NCI-H1092 (cell line): ENCODE measurements around the gene CAMSAP2.

Source experiments
- DNase-seq: peaks from one replicate; lab custom pipeline; 2025; lab: John Stamatoyannopoulos, UW

The CAMSAP2 gene

DNA sequence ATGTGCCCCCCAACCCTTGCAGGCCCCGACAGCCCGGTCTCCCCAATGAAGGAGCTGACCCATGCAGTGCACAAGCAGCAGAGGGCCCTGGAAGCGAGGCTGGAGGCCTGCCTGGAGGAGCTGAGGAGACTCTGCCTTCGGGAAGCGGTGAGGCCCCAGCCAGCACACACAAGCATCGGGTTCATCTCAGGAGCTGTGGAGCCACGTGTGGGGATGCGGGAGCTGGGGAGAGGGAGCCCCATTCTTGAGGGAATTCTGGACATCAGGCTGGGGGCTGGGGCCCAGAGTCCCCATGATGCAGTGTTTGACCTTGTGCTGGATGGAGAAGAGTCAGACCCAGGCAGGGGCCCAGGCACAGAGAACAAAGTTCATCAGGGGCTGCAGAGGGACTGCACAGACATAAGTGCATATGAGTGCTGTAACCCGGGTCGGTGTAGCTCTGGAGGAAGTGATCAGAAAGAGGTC is 160.8 kb downstream of the CAMSAP2 start:
- DNase-seq: no peak

DNA sequence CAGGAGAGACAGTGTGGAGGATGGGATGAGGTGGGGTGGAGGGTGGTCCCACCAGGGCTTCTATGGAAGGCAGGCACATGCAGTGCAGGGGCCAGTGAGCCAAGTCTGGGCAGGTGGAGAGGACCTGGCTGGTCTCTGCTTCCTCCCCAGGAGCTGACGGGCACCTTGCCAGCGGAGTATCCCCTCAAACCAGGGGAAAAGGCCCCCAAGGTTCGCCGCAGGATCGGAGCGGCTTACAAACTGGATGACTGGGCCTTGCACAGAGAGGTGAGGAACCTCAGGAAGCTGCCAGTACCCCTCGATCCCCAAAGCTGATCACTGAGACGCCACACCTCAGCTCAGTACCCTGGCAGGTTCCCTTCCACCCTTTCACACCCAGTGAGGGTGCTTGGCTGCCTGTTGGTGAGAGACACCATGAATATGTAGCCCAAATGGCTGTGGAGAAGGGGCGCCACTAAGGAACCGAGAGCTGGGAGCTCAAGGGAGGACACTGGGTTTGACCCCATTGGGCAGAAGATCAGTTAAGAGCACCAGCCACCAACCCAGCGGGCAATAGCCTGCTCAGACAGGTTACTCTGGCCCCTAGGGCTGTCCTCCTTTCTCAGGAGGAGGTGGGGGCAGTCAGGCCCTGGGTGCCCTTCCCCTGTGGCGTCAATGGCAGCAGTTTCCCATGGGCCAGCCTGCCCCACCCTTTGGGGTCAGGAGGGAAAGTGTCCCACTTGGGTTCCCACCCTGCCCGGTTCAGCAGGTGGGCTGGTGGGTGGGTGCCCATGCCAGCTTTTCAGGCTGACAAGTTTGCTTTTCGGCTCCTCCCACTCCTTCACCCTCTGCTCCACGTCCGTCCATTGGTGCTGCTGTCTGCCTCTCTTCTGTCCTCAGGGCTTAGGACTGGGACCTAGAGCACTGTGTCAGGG is 161.5 kb downstream of the CAMSAP2 start:
- no peak for DNase-seq

DNA sequence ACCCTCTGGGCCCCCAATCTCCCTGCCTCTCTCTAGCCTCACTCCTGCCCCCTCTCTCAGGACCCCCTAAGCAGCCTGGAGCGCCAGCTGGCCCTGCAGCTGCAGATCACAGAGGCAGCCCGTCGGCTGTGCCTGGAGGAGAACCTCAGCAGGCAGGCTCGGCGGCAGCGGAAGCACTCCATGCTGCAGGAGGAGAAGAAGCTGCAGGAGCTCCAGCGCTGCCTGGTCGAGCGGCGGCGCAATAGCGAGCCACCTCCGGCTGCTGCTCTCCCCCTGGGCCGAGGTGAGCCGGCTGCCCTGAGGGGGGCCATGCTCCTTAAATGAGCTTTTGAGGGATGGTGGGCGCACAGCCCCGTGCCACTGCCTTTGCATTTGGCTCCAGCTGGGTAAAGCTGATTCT is 162.2 kb downstream of the CAMSAP2 start:
- no peak for DNase-seq

DNA sequence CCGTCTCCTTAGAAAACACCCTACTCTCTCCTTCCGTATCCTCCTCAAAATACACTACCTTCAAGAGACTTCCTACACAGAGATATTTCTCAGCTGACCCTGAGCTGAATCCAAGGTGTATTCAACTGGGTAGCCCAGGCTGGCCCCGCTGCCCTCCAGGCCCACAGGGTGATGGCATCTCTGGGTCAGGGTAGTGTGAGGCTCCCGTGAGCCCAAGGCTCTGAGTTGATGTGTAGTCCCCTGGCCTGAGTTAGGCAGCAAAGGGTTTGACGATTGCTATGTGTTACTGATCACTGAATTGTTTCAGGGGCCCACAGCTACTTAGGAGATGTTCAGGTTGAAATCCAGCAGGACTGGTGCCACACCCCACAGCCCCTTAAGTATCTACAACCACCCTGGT is 162.7 kb downstream of the CAMSAP2 start:
- DNase-seq: no peak

DNA sequence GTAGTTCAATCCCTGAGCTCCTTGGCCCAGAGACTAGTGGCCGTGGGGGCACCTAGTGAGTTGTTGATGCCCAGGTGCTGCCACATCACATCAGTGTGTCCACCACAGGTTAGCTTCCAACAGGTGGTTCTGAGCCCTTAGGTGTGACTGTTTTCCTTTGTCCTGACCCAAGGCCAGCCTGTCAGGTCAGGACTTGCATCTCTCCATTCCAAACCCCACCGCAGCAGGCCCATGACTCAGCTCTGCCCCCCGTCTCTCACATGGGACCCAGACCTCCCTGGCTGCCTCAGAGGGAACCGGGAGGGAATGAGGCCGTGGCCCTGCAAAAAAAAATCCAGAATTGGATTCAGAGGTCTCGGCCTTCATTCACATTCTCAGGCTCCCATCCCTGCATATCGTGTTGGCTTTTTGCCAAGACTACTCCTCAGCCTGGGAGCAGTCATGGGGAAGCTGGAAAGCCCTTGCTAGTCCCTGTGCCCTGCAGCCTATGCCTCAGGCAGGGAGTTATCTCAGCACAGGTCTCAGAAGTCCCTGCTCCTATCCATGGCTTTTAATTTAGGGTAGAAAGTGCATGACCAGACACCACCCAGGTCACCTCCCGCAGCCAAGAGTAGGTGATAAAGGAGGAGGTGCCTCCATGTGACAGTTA is 163.2 kb downstream of the CAMSAP2 start:
- DNase-seq: no peak

DNA sequence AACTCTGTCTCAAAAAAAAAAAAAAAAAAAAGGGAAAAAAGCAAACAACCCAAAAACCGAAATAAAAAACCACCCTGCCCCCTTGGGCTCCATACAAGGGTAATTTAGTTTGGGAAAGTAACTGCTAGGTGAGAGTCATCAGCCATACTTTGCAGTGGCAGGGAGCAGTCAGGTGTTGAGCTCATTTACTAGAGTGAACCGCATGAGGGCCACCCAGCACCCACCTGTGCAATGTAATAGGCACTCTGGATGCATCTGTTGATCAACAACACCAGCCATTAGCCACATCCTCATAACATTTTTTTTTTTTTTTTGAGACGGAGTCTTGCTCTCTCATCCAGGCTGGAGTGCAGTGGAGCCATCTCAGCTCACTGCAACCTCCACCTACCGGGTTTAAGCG is 165.1 kb downstream of the CAMSAP2 start:
- DNase-seq: no peak

DNA sequence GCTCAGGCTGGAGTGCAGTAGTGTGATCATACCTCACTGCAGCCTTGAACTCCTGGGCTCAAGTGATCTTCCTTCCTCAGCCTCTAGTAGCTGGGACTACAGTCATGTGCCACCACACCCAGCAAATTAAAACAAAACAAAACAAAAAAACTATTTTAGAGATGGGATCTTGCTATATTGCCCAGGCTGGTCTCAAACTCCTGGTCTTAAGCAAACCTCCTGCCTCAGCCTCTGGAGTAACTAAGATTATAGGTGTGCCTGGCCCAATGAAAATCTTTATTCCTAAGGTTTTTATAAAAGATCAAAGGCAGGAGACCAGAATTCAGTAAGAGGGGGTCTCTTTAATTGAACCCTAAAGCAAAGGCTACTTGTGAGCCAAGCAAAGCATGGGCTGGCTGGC is 166.1 kb downstream of the CAMSAP2 start:
- DNase-seq: no peak

DNA sequence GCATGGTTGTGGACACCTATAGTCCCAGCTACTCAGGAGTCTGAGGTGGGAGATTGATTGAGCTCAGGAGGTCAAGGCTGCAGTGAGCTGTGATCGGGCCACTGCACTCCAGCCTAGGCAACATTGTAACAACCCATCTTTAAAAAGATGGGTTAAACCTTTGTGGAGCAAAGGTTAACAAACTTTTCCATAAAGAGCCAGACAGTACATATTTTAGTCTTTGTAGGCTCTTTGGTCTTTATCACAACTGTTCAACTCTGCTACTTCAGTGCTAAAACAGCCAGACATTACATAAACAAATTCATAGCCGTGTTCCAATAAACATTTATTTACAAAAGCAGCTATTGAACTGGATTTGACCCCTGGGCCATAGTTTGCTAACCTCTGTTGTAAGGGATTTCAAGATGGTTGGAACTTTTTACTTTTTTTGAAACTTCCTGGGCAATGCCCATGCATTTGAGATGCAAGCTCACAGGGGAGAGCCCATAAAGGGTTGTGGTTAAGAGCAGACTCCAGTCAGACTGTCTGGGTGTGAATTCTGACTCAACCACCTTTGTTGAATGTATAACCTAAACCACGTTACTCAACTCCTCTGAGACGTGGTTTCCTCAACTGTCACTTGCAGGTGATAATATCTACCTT is 166.8 kb downstream of the CAMSAP2 start:
- no peak for DNase-seq

DNA sequence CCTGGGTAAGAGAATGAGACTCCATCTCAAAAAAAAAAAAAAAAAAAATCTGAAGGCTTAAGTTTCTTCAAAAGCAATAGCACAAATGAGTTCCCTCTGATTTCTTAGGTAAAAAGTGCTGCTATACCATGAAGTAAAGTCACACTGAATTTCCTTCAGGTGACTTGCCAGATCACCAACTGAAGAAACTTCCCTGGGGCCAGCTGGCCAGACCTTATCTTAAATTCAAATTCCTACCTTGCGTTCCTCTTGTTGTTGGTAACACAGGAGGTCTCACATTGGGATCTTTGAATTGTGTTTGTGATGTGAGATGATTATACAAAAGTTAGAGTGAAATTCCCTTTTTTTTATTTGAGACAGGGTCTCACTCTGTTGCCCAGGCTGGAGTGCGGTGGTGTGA is 167.8 kb downstream of the CAMSAP2 start:
- DNase-seq: no peak

DNA sequence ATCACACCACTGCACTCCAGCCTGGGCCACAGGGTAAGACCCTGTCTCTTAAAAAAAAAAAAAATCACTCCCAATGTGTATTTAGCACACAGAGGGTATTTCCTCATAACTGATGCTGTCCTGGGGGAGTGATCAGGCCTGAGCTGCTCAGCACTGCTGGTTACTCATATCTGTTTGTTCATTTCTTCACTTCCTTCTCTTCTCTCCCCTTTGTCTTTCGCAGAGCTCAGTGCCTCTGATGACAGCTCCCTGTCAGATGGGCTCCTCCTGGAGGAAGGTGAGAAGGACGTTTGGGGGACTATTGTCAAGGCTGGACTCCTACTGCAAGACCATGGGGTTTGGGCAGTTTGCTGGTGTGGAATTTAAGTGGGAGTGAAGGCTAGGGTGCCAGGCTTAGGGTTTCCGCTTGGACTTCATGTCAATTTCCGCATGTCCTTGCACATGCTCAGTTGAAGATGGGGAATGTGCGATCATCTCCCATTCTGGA is 169.0 kb downstream of the CAMSAP2 start:
- DNase-seq: no peak

DNA sequence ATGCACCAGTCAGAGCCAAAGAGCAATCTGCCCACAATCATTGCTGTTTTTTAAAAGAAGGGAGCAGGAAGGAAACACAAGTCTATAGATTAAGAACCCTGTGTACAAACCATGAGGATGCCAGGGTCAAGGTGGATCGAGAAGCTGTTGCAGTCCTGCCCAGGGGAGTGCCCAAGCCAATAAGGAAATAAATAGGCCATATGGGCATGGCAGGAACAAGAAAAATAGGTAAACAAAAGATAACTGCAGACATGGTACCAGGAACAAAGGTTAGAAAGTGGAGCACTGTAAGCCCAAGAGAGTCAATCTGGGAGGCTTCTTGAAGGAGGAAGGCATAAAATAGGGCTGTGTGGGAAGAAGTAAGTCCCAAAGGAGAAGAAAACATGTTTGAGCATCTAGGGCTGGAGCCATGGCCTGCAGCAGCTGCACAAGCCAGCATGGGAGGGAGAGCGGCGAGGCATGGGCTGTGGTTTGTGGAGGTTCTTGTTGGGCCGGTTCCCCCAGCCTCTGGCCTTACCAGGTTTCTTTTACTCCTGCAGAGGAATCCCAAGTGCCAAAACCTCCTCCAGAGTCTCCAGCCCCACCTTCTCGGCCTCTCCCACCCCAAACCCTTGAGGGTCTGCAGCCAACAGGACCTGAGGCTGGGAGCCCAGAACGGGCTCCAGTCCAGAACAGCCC is 169.6 kb downstream of the CAMSAP2 start:
- no peak for DNase-seq

DNA sequence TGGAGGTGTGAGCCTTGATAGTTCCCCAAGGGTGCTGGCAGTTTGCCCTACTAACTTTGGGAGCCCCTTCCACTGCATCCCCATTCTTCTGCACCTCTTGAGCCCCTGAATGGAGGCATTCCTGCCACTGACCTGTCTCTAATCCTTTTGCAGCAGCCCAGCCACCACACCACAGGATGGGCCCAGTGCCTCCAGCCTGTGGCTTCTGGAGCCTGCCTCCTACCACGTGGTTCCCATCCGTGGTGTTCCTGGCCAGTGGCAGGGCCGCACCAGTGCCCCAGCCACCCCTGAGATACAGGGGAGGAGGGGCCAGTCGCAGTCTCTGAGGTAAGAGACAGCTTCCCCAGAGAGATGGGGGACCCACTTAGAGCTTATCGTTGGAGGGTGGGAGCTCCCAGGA is 170.4 kb downstream of the CAMSAP2 start:
- no peak for DNase-seq

DNA sequence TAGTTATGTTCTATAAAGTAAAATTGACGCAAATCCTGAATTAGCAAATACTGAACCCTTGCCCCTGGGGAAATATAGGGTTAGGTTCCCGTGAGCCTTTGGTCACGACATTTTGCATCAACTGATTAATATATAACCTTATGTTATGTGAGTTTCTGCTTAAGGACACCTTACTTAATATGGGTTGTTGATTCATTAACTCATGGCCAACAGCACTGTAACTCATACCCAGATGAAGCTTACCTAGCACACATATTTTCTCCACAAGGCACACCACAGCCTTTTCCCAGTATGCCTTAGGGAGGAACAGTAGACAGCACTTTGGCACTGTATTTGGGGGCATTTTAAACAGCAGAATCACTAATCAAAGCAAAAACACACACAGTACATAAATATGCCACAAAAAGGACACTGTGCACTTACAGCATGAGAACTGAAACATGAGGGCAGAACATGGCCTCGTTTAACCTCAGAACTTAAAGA is 171.1 kb downstream of the CAMSAP2 start:
- DNase-seq: no peak
